ENCODE results near the gene MAST4. TPM values are rescaled to one million over a fixed set of nuclear protein-coding genes. Genes with fewer than 3 reads are reported as not detected.

MAST4 gene
- total and polyA plus RNA-seq, 2 of the 4 experiments (the other 2 are of a cell fraction): 4.8 to 6.8 TPM

DNA sequence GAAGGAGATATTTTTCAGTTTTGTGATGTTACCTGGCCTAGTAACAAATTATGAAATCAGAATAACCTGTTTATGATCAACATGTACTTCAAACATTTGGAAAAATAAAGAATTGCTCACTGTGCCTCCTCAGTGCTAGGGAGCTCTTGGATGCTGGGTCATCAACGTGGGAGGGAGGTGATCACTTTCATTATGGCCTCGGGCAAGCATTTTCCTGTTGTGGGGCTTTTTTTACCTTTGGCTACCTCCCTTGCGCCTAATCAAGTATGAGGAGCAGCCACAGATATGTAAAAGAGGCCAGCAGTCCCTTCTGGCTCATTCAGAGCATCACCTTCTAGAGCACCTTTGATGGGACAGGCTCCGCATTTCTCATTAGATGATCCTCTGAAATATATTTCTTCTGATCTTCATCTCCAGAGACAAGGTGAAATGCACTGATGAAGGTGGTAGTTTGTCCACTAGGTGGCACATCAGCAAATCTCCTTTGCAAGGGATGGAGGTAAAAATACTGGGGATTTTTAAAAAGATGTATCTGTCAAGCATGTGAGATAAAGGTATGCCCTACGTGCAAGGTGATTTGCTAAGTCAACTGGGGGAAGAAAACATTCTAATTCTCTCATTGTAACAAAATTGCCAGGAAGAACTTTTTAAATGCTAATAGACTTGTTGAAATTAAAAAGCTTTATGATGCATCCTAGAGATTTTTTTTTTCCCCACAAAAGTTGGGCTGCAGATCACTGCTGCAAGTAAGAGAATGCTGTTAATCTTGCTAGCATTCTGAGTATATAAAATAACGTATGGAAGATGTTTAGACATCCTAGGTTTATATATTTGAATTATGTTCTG, 218.2 kb downstream of the MAST4 start:
- H2AFZ ChIP-seq (replicated peaks; ENCODE audit: low read length, poor library complexity): no peak overlapping the region
- no peaks in the 10 kb centered on the region for H3K9me3 ChIP-seq (ENCODE audit: control insufficient read depth, insufficient read depth, low read length)
- CTCF ChIA-PET: interaction anchor here (0.7 to 1.4 kb wide), 7 partner anchors 9 to 336 kb away, joined by 3 to 8 read pairs (median 3); no protein-coding TSS in a partner anchor
- ATAC-seq (ENCODE audit: low read depth): peak; percentile 77
- H4K20me1 ChIP-seq (ENCODE audit: insufficient read depth, low read length): no peaks in the 10 kb centered on the region
- intact Hi-C loops (cut with micrococcal nuclease): loop anchor here (1.0 to 2.0 kb wide), 3 partner anchors 50 to 395 kb away; no protein-coding TSS in a partner anchor
- H3K27ac ChIP-seq (ENCODE audit: insufficient read depth, low read length): no peak overlapping the region
- TF ChIP-seq RFX5 (IDR thresholded peaks at IDR 0.05; ENCODE audit: low read depth, low read length) (no peak), SMC3 (IDR thresholded peaks at IDR 0.05; ENCODE audit: low read depth, low read length) (peak; percentile 81), RCOR1 (IDR thresholded peaks at IDR 0.05; ENCODE audit: insufficient replicate concordance, low read length) (no peak), RAD21 (IDR thresholded peaks at IDR 0.05; ENCODE audit: low read length) (peak; percentile 68), NFE2L2 (IDR thresholded peaks at IDR 0.05; ENCODE audit: low read depth, low read length) (no peak)
- TF ChIP-seq, protein P1, sequence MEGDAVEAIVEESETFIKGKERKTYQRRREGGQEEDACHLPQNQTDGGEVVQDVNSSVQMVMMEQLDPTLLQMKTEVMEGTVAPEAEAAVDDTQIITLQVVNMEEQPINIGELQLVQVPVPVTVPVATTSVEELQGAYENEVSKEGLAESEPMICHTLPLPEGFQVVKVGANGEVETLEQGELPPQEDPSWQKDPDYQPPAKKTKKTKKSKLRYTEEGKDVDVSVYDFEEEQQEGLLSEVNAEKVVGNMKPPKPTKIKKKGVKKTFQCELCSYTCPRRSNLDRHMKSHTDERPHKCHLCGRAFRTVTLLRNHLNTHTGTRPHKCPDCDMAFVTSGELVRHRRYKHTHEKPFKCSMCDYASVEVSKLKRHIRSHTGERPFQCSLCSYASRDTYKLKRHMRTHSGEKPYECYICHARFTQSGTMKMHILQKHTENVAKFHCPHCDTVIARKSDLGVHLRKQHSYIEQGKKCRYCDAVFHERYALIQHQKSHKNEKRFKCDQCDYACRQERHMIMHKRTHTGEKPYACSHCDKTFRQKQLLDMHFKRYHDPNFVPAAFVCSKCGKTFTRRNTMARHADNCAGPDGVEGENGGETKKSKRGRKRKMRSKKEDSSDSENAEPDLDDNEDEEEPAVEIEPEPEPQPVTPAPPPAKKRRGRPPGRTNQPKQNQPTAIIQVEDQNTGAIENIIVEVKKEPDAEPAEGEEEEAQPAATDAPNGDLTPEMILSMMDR (conservative IDR thresholded peaks at IDR 0.05; ENCODE audit: low read depth, low read length): peak; percentile 73
- H3K9ac ChIP-seq (ENCODE audit: low read depth, low read length): no peak overlapping the region
- peak; percentile 63 for DNase-seq
- POLR2A ChIA-PET (ENCODE audit: unreplicated experiment): no interaction called here
- no peak overlapping the region for H2AK9ac ChIP-seq (replicated peaks; ENCODE audit: low read depth, low read length, poor library complexity)
- H3K4ac ChIP-seq (ENCODE audit: low read depth, low read length): no peak overlapping the region
- no peak overlapping the region for H3K4me2 ChIP-seq (ENCODE audit: low read depth, low read length)
- H2BK120ac ChIP-seq (ENCODE audit: low read depth, low read length): no peak overlapping the region
- in situ Hi-C loops (cut with MboI; ENCODE audit: low sequenced_read_pairs): loop anchor here (5.0 to 25.0 kb wide), 2 partner anchors 338 to 1448 kb away; no protein-coding TSS in a partner anchor
- H2BK20ac ChIP-seq (ENCODE audit: low read depth, low read length): no peak overlapping the region
- H2BK15ac ChIP-seq (ENCODE audit: low read depth, low read length): no peak overlapping the region
- no peaks in the 10 kb centered on the region for H3K36me3 ChIP-seq (ENCODE audit: control insufficient read depth, insufficient read depth, low read length)
- 17% methylated on average over 2 of the region's 6 CpGs; no CpG with 5 or more reads in 1 of the 2 experiments for WGBS, 2 experiments (ENCODE audit: extremely low coverage in 2 of 2, insufficient read length in 1 of 2)
- dilution Hi-C loops (cut with HindIII; ENCODE audit: low sequenced_read_pairs, unreplicated experiment): no loop called here
- H2AK5ac ChIP-seq (ENCODE audit: low read depth, low read length): no peak overlapping the region
- no peak overlapping the region for H3K56ac ChIP-seq (ENCODE audit: extremely low read depth, insufficient read depth, low read length)
- H3K4me3 ChIP-seq (ENCODE audit: insufficient read depth, low read depth, low read length): no peak overlapping the region
- H3K27me3 ChIP-seq (ENCODE audit: control insufficient read depth, insufficient read depth, low read length): peaks cover 17% of the 10 kb centered on the region
- no peaks in the 10 kb centered on the region for H3K79me1 ChIP-seq (ENCODE audit: low read depth in 1 of 2, low read length in 2 of 2)
- H3K14ac ChIP-seq (replicated peaks; ENCODE audit: low read depth, low read length): no peak overlapping the region
- no peaks in the 10 kb centered on the region for H3K4me1 ChIP-seq (ENCODE audit: control insufficient read depth, insufficient read depth, low read length)
- no peak overlapping the region for H2BK5ac ChIP-seq (ENCODE audit: low read depth, low read length, poor library complexity, severe bottlenecking)
- H3K9me1 ChIP-seq (ENCODE audit: insufficient read depth, low read length): no peaks in the 10 kb centered on the region
- no peak overlapping the region for H4K91ac ChIP-seq (ENCODE audit: insufficient read depth, low read depth, low read length)
- H4K8ac ChIP-seq (ENCODE audit: low read depth in 2 of 2, low read length in 2 of 2): no peak overlapping the region
- H3K23ac ChIP-seq (ENCODE audit: low read depth, low read length): no peak overlapping the region
- BruUV-seq (replicated peaks): no TSS peak
- H3K18ac ChIP-seq (ENCODE audit: low read depth, low read length): no peak overlapping the region
- H4K5ac ChIP-seq (ENCODE audit: low read depth, low read length): no peak overlapping the region

Data from IMR-90 (cell line).